ENCODE results near the gene XRCC3.

DNA sequence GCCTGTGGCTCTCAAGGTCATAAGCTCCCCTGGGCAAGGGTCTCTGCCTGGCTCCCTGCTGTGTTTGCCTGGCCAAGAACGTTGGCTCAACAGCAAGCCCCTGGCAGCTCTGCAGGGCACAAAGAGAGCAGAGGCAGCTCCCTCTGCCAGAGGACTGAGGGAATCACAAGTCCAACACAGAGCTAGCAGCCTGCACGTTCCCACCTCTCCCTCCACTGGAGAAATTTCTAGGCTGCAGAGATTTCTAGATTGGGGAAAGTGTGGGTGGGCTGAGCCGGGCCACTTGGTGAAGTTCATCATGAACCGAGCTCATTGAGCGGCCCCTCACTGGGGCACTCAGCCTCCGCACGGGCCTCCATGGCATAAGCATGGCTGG, 20.2 kb upstream of the XRCC3 start:
- TF ChIP-seq, protein P1, sequence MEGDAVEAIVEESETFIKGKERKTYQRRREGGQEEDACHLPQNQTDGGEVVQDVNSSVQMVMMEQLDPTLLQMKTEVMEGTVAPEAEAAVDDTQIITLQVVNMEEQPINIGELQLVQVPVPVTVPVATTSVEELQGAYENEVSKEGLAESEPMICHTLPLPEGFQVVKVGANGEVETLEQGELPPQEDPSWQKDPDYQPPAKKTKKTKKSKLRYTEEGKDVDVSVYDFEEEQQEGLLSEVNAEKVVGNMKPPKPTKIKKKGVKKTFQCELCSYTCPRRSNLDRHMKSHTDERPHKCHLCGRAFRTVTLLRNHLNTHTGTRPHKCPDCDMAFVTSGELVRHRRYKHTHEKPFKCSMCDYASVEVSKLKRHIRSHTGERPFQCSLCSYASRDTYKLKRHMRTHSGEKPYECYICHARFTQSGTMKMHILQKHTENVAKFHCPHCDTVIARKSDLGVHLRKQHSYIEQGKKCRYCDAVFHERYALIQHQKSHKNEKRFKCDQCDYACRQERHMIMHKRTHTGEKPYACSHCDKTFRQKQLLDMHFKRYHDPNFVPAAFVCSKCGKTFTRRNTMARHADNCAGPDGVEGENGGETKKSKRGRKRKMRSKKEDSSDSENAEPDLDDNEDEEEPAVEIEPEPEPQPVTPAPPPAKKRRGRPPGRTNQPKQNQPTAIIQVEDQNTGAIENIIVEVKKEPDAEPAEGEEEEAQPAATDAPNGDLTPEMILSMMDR (IDR thresholded peaks at IDR 0.05): no peak
- TF ChIP-seq POLR2A (IDR thresholded peaks at IDR 0.05) (no peak), POLR2AphosphoS5 (IDR thresholded peaks at IDR 0.05) (no peak), EP300 (IDR thresholded peaks at IDR 0.05) (no peak)

Measured in upper lobe of left lung (tissue), 4 donors.